ENCODE results near the gene TIMM23.
"Not testable (repeated sequence)": the region's sequence is repeated elsewhere in the genome, so short reads cannot be mapped to it uniquely, and the experiment has no call there.

The TIMM23 gene

GRCh38 chr10:45985590-45985989, 13.3 kb downstream of the TIMM23 start:
- DNase-seq (ENCODE audit: low read depth in 2 of 2, low spot score in 1 of 2) = not testable (repeated sequence)

- DNase-seq (ENCODE audit: low read depth in 2 of 2, low spot score in 1 of 2) = no peak
Measured at GRCh38 chr10:45997557-45997956, 25.3 kb downstream of the TIMM23 start.

GRCh38 chr10:45997994-45998763, 25.9 kb downstream of the TIMM23 start:
- no peak for DNase-seq (ENCODE audit: low read depth in 2 of 2, low spot score in 1 of 2)

GRCh38 chr10:45999955-46000354, 27.7 kb downstream of the TIMM23 start:
- DNase-seq (ENCODE audit: low read depth in 2 of 2, low spot score in 1 of 2) = not testable (repeated sequence)

- DNase-seq (ENCODE audit: low read depth in 2 of 2, low spot score in 1 of 2) = no peak
Measured at GRCh38 chr10:46000538-46000937, 28.2 kb downstream of the TIMM23 start.

GRCh38 chr10:46001187-46001756, 29.0 kb downstream of the TIMM23 start:
- DNase-seq (ENCODE audit: low read depth in 2 of 2, low spot score in 1 of 2) = no peak

- not testable (repeated sequence) for DNase-seq (ENCODE audit: low read depth in 2 of 2, low spot score in 1 of 2)
Measured at GRCh38 chr10:46002189-46002687, 29.9 kb downstream of the TIMM23 start.

GRCh38 chr10:46002916-46003693, 30.8 kb downstream of the TIMM23 start:
- DNase-seq (ENCODE audit: low read depth in 2 of 2, low spot score in 1 of 2) = no peak

- DNase-seq (ENCODE audit: low read depth in 2 of 2, low spot score in 1 of 2) = no peak
Measured at GRCh38 chr10:46004963-46005362, 32.7 kb downstream of the TIMM23 start.

GRCh38 chr10:46005383-46005782, 33.1 kb downstream of the TIMM23 start:
- DNase-seq (ENCODE audit: low read depth in 2 of 2, low spot score in 1 of 2) = no peak

GRCh38 chr10:46006219-46006618, 33.9 kb downstream of the TIMM23 start:
- no peak for DNase-seq (ENCODE audit: low read depth in 2 of 2, low spot score in 1 of 2)

- DNase-seq (ENCODE audit: low read depth in 2 of 2, low spot score in 1 of 2) = no peak
Measured at GRCh38 chr10:46012746-46013145, 40.5 kb downstream of the TIMM23 start.

- DNase-seq (ENCODE audit: low read depth in 2 of 2, low spot score in 1 of 2) = no peak
Measured at GRCh38 chr10:46014206-46014605, 41.9 kb downstream of the TIMM23 start.

- no peak for DNase-seq (ENCODE audit: low read depth in 2 of 2, low spot score in 1 of 2)
Measured at GRCh38 chr10:46014683-46015405, 42.6 kb downstream of the TIMM23 start.

- DNase-seq (ENCODE audit: low read depth in 2 of 2, low spot score in 1 of 2) = no peak
Measured at GRCh38 chr10:46016190-46016589, 43.9 kb downstream of the TIMM23 start.

- DNase-seq (ENCODE audit: low read depth in 2 of 2, low spot score in 1 of 2) = no peak
Measured at GRCh38 chr10:46016811-46017210, 44.5 kb downstream of the TIMM23 start.

GRCh38 chr10:46017733-46018132, 45.4 kb downstream of the TIMM23 start:
- DNase-seq (ENCODE audit: low read depth in 2 of 2, low spot score in 1 of 2) = no peak

- no peak for DNase-seq (ENCODE audit: low read depth in 2 of 2, low spot score in 1 of 2)
Measured at GRCh38 chr10:46018453-46019176, 46.3 kb downstream of the TIMM23 start.

GRCh38 chr10:46019177-46019528, 46.9 kb downstream of the TIMM23 start:
- DNase-seq (ENCODE audit: low read depth in 2 of 2, low spot score in 1 of 2) = no peak

GRCh38 chr10:46019569-46020343, 47.5 kb downstream of the TIMM23 start:
- DNase-seq (ENCODE audit: low read depth in 2 of 2, low spot score in 1 of 2) = no peak
